Common myeloid progenitor, CD34-positive (primary cell): ENCODE data around the gene MAGEB17.

Experiments used
- CTCF ChIA-PET: fragments of 350-600 bp; sonication (Branson Sonifier 250); formaldehyde crosslinking; loops from one replicate; lab custom pipeline; 2021; ENCODE audit warnings: antibody characterized with exemption; lab: Charles Lee
- POLR2A ChIA-PET: fragments of 350-600 bp; sonication (Branson Sonifier 250); formaldehyde crosslinking; loops from one replicate; lab custom pipeline; 2021; ENCODE audit warnings: antibody characterized with exemption; lab: Charles Lee
- DNase-seq, 3 donors: peaks; one replicate each; pipeline versions ENCODE4 v3.0.0 to v3.0.0-alpha.2; 2013
- H3K27ac ChIP-seq, 2 experiments: 1 replicate in 1 of 2; 2 replicates in 1 of 2; pipeline ENCODE4 v1.7.0; 2013; ENCODE audit warnings: inconsistent platforms in 2 of 2, low read length in 2 of 2, mild to moderate bottlenecking in 2 of 2, low read depth in 1 of 2, moderate library complexity in 1 of 2; ENCODE audit not compliant: severe bottlenecking in 2 of 2, insufficient read depth in 1 of 2, poor library complexity in 1 of 2
- H3K27me3 ChIP-seq, 5 experiments: replicated peaks in 2 of 5; 1 replicate in 3 of 5; 2 replicates in 2 of 5; pipeline versions ENCODE4 v1.6.1 to v1.7.0; 2013; ENCODE audit warnings: low read length in 4 of 5, mild to moderate bottlenecking in 2 of 5, moderate library complexity in 2 of 5, inconsistent platforms in 1 of 5; ENCODE audit not compliant: insufficient read depth in 5 of 5, control insufficient read depth in 4 of 5
- H3K36me3 ChIP-seq, 4 experiments: 1 replicate in 2 of 4; 2 replicates in 2 of 4; pipeline versions ENCODE4 v1.6.1 to v1.7.0; 2013; ENCODE audit warnings: low read length in 3 of 4, control low read depth in 1 of 4, mild to moderate bottlenecking in 1 of 4; ENCODE audit not compliant: control insufficient read depth in 4 of 4, insufficient read depth in 4 of 4
- H3K4me1 ChIP-seq, 4 experiments: 1 replicate in 3 of 4; 2 replicates in 1 of 4; pipeline versions ENCODE4 v1.6.1 to v1.7.1; 2013; ENCODE audit warnings: low read length in 3 of 4, mild to moderate bottlenecking in 3 of 4, control low read depth in 1 of 4, inconsistent platforms in 1 of 4, moderate library complexity in 1 of 4; ENCODE audit not compliant: control insufficient read depth in 4 of 4, insufficient read depth in 4 of 4; ENCODE audit errors: control extremely low read depth in 1 of 4
- H3K4me3 ChIP-seq, 7 experiments: 1 replicate in 4 of 7; 2 replicates in 3 of 7; pipeline versions ENCODE4 v1.5.1 to v1.7.0; 2013; ENCODE audit warnings: mild to moderate bottlenecking in 7 of 7, low read length in 6 of 7, moderate library complexity in 6 of 7, inconsistent platforms in 2 of 7, low read depth in 2 of 7, control low read depth in 1 of 7; ENCODE audit not compliant: insufficient read depth in 4 of 7, control insufficient read depth in 1 of 7; ENCODE audit errors: extremely low read depth in 1 of 7
- H3K9me3 ChIP-seq, 5 experiments: 1 replicate in 4 of 5; 2 replicates in 1 of 5; pipeline versions ENCODE4 v1.6.1 to v1.7.1; 2013; ENCODE audit warnings: low read length in 4 of 5, mild to moderate bottlenecking in 2 of 5, inconsistent platforms in 1 of 5, low read depth in 1 of 5, moderate library complexity in 1 of 5; ENCODE audit not compliant: control insufficient read depth in 4 of 5, insufficient read depth in 2 of 5; ENCODE audit errors: control extremely low read depth in 1 of 5
- WGBS: methylation state at CpG from one replicate; pipeline ENCODE4 v1.1.5; 2013; ENCODE audit not compliant: insufficient coverage; 5-methylcytosine and 5-hydroxymethylcytosine counted together

Gene MAGEB17

GRCh38 chrX:16187024-16187760 lies 19.9 kb downstream of the MAGEB17 start:
- ChIA-PET CTCF (no interaction called here), POLR2A (no interaction called here)
- WGBS: 49% methylated on average over 3 of the region's 4 CpGs
- DNase-seq: no peak
- H3K27ac ChIP-seq: no peak overlapping the region
- no peaks in the 10 kb centered on the region for H3K36me3 ChIP-seq
- H3K9me3 ChIP-seq: no peaks in the 10 kb centered on the region
- H3K4me1 ChIP-seq: peaks cover 0 to 2% (median 0%) of the 10 kb centered on the region in 4 experiments
- no peak overlapping the region for H3K4me3 ChIP-seq
- peaks cover 0 to 7% (median 0%) of the 10 kb centered on the region in 5 experiments for H3K27me3 ChIP-seq

- POLR2A ChIA-PET: no interaction called here
- no peaks in the 10 kb centered on the region for H3K9me3 ChIP-seq
- CTCF ChIA-PET: no interaction called here
- no peak overlapping the region for H3K4me3 ChIP-seq
- H3K4me1 ChIP-seq: peaks cover 0 to 2% (median 0%) of the 10 kb centered on the region in 4 experiments
- no peak overlapping the region for H3K27ac ChIP-seq
- no CpG with 5 or more reads among the region's 1 CpG for WGBS
- DNase-seq: no peak
- no peaks in the 10 kb centered on the region for H3K36me3 ChIP-seq
- H3K27me3 ChIP-seq: peaks cover 0 to 7% (median 0%) of the 10 kb centered on the region in 5 experiments
Measured at GRCh38 chrX:16188687-16189086, 21.4 kb downstream of the MAGEB17 start.

GRCh38 chrX:16191605-16192004 lies 24.3 kb downstream of the MAGEB17 start:
- Histone ChIP-seq H3K27ac (no peak overlapping the region), H3K36me3 (no peaks in the 10 kb centered on the region), H3K9me3 (no peaks in the 10 kb centered on the region), H3K4me3 (no peak overlapping the region), H3K4me1 (no peaks in the 10 kb centered on the region), H3K27me3 (peaks cover 0 to 6% (median 0%) of the 10 kb centered on the region in 5 experiments)
- WGBS: 98% methylated on average over 4 of the region's 6 CpGs
- DNase-seq: no peak
- ChIA-PET POLR2A (no interaction called here), CTCF (no interaction called here)

- Histone ChIP-seq H3K36me3 (no peaks in the 10 kb centered on the region), H3K27me3 (peaks cover 0 to 10% (median 0%) of the 10 kb centered on the region in 5 experiments), H3K4me1 (no peaks in the 10 kb centered on the region), H3K9me3 (no peaks in the 10 kb centered on the region), H3K4me3 (no peak overlapping the region), H3K27ac (no peak overlapping the region)
- ChIA-PET CTCF (no interaction called here), POLR2A (no interaction called here)
- no peak for DNase-seq
Measured at GRCh38 chrX:16196829-16197228, 29.5 kb downstream of the MAGEB17 start.

GRCh38 chrX:16199343-16199742 lies 32.1 kb downstream of the MAGEB17 start:
- 86% methylated on average over 1 of the region's 1 CpG for WGBS

GRCh38 chrX:16202943-16203342 lies 35.7 kb downstream of the MAGEB17 start:
- Histone ChIP-seq H3K27me3 (peaks cover 0 to 6% (median 0%) of the 10 kb centered on the region in 5 experiments), H3K9me3 (no peaks in the 10 kb centered on the region), H3K4me3 (no peak overlapping the region), H3K36me3 (no peaks in the 10 kb centered on the region), H3K4me1 (no peaks in the 10 kb centered on the region), H3K27ac (no peak overlapping the region)
- ChIA-PET POLR2A (no interaction called here), CTCF (no interaction called here)
- 90% methylated on average over 2 of the region's 4 CpGs for WGBS
- DNase-seq: no peak

More at GRCh38 chrX:16199343-16199742, 32.1 kb downstream of the MAGEB17 start:
- ChIA-PET POLR2A (no interaction called here), CTCF (no interaction called here)
- Histone ChIP-seq H3K4me1 (no peaks in the 10 kb centered on the region), H3K4me3 (no peak overlapping the region), H3K27me3 (peaks cover 0 to 12% (median 0%) of the 10 kb centered on the region in 5 experiments), H3K9me3 (no peaks in the 10 kb centered on the region), H3K27ac (no peak overlapping the region), H3K36me3 (no peaks in the 10 kb centered on the region)
- no peak for DNase-seq

- no peak overlapping the region for H3K4me3 ChIP-seq
- no peak overlapping the region for H3K27ac ChIP-seq
- 100% methylated on average over 1 of the region's 3 CpGs for WGBS
- H3K36me3 ChIP-seq: no peaks in the 10 kb centered on the region
- DNase-seq: no peak
- H3K4me1 ChIP-seq: no peaks in the 10 kb centered on the region
- peaks cover 0 to 3% (median 0%) of the 10 kb centered on the region in 5 experiments for H3K27me3 ChIP-seq
- ChIA-PET POLR2A (no interaction called here), CTCF (no interaction called here)
- no peaks in the 10 kb centered on the region for H3K9me3 ChIP-seq
Measured at GRCh38 chrX:16204538-16204937, 37.3 kb downstream of the MAGEB17 start.
